ENCODE measurements around the gene GDF7. TPM values are rescaled to one million over a fixed set of nuclear protein-coding genes. Genes with fewer than 3 reads are reported as not detected.

GDF7 gene
- total RNA-seq, 4 donors from 2014 or later, result 1.9 to 3.1 (median 2.4) TPM

DNA sequence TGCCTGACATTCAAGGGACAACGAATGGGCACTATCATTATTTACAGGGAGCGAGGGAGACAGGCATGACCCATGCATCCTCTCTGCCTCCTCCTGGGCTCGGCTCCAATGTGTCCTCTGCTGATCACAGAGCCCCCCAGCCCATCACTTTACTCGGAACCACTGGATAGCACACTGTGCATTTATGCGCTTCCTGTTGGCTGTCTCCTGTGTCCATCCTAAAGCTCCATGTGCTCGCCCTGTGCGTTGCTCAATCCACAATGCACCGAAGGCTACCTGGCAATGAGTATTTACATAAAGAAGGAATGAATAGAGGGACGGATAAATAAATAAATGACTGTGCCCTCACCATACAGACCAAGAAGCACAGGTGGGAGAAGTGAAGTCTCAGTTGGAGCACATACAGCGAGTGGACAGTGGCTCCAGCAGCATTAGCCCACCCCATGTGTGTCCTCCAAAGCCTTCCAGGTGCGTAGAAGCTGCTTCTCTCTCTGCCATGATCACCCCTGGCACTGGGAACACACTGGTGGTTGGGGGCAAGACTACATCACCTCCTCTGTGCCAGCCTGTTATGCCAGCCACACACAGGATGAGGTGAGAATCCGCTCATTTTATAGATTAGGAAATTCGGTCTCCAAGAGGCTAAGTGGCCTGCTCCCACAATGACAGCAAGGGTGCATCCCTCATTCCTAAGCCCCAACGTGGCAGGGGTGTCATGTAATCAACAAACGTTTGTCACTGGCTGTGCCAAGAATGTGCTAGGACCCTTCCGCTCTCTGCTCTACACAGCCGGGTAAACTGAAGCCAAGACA lies 2.3 kb upstream of the GDF7 start:
- H3K4me3 ChIP-seq, result no peak overlapping the region
- H3K4me1 ChIP-seq, result peaks cover 55% of the 10 kb centered on the region
- no peaks in the 10 kb centered on the region for H3K36me3 ChIP-seq
- H3K9me3 ChIP-seq, result no peaks in the 10 kb centered on the region
- H3K27me3 ChIP-seq, result peaks cover 83% of the 10 kb centered on the region
- no peak for DNase-seq (ENCODE audit: low spot score in 2 of 2)
- 64% methylated on average over 13 of the region's 17 CpGs for WGBS
- H3K27ac ChIP-seq, result no peak overlapping the region
- TF ChIP-seq POLR2A (IDR thresholded peaks at IDR 0.05) (no peak), EP300 (IDR thresholded peaks at IDR 0.05) (no peak), POLR2AphosphoS5 (IDR thresholded peaks at IDR 0.05) (no peak)
- TF ChIP-seq, protein P1, sequence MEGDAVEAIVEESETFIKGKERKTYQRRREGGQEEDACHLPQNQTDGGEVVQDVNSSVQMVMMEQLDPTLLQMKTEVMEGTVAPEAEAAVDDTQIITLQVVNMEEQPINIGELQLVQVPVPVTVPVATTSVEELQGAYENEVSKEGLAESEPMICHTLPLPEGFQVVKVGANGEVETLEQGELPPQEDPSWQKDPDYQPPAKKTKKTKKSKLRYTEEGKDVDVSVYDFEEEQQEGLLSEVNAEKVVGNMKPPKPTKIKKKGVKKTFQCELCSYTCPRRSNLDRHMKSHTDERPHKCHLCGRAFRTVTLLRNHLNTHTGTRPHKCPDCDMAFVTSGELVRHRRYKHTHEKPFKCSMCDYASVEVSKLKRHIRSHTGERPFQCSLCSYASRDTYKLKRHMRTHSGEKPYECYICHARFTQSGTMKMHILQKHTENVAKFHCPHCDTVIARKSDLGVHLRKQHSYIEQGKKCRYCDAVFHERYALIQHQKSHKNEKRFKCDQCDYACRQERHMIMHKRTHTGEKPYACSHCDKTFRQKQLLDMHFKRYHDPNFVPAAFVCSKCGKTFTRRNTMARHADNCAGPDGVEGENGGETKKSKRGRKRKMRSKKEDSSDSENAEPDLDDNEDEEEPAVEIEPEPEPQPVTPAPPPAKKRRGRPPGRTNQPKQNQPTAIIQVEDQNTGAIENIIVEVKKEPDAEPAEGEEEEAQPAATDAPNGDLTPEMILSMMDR (IDR thresholded peaks at IDR 0.05), result no peak

- DNase-seq (ENCODE audit: low spot score in 2 of 2), result no peak
These were observed 1.5 kb upstream of the GDF7 start for GRCh38 chr2:20665243-20666004.

GRCh38 chr2:20666005-20666303 lies 990 bp upstream of the GDF7 start:
- TF ChIP-seq POLR2AphosphoS5 (IDR thresholded peaks at IDR 0.05) (no peak), POLR2A (IDR thresholded peaks at IDR 0.05) (no peak), EP300 (IDR thresholded peaks at IDR 0.05) (no peak)
- TF ChIP-seq, protein P1 (IDR thresholded peaks at IDR 0.05), result no peak
- H3K27me3 ChIP-seq, result peaks cover 88% of the 10 kb centered on the region
- peaks cover 52% of the 10 kb centered on the region for H3K4me1 ChIP-seq
- H3K27ac ChIP-seq, result no peak overlapping the region
- WGBS, result 0% methylated on average over 3 of the region's 34 CpGs
- H3K36me3 ChIP-seq, result no peaks in the 10 kb centered on the region
- H3K9me3 ChIP-seq, result no peaks in the 10 kb centered on the region
- no peak for DNase-seq (ENCODE audit: low spot score in 2 of 2)
- peak overlapping the region; percentile 53 for H3K4me3 ChIP-seq

More at GRCh38 chr2:20665243-20666004, 1.5 kb upstream of the GDF7 start:
- H3K4me3 ChIP-seq, result peak overlapping the region; percentile 53
- no peaks in the 10 kb centered on the region for H3K36me3 ChIP-seq
- H3K4me1 ChIP-seq, result peaks cover 52% of the 10 kb centered on the region
- no peak overlapping the region for H3K27ac ChIP-seq
- H3K27me3 ChIP-seq, result peaks cover 87% of the 10 kb centered on the region
- H3K9me3 ChIP-seq, result no peaks in the 10 kb centered on the region
- WGBS, result 12% methylated on average over 26 of the region's 49 CpGs
- TF ChIP-seq, protein P1 (IDR thresholded peaks at IDR 0.05), result no peak

DNA sequence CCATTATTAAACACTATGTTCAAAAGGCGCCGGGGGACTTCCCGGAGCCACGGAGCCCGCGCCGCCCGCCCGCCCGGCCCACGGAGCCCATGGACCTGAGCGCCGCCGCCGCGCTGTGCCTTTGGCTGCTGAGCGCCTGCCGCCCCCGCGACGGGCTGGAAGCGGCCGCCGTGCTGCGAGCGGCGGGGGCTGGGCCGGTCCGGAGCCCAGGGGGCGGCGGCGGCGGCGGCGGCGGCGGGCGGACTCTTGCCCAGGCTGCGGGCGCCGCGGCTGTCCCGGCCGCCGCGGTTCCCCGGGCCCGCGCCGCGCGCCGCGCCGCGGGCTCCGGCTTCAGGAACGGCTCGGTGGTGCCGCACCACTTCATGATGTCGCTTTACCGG lies 197 bp downstream of the GDF7 start:
- no peaks in the 10 kb centered on the region for H3K9me3 ChIP-seq
- peaks cover 44% of the 10 kb centered on the region for H3K4me1 ChIP-seq
- H3K36me3 ChIP-seq, result no peaks in the 10 kb centered on the region
- H3K4me3 ChIP-seq, result peak overlapping the region; percentile 53
- H3K27me3 ChIP-seq, result peaks cover 92% of the 10 kb centered on the region
- no peak for DNase-seq (ENCODE audit: low spot score in 2 of 2)
- H3K27ac ChIP-seq, result peak overlapping the region; percentile 12
- TF ChIP-seq, protein P1 (IDR thresholded peaks at IDR 0.05), result no peak
- no peak for TF ChIP-seq POLR2AphosphoS5 (IDR thresholded peaks at IDR 0.05)
- no peak for TF ChIP-seq EP300 (IDR thresholded peaks at IDR 0.05)
- TF ChIP-seq POLR2A (IDR thresholded peaks at IDR 0.05), result no peak
- no CpG with 5 or more reads among the region's 62 CpGs for WGBS
